ENCODE measurements around the gene NOTO.

The NOTO gene

DNA sequence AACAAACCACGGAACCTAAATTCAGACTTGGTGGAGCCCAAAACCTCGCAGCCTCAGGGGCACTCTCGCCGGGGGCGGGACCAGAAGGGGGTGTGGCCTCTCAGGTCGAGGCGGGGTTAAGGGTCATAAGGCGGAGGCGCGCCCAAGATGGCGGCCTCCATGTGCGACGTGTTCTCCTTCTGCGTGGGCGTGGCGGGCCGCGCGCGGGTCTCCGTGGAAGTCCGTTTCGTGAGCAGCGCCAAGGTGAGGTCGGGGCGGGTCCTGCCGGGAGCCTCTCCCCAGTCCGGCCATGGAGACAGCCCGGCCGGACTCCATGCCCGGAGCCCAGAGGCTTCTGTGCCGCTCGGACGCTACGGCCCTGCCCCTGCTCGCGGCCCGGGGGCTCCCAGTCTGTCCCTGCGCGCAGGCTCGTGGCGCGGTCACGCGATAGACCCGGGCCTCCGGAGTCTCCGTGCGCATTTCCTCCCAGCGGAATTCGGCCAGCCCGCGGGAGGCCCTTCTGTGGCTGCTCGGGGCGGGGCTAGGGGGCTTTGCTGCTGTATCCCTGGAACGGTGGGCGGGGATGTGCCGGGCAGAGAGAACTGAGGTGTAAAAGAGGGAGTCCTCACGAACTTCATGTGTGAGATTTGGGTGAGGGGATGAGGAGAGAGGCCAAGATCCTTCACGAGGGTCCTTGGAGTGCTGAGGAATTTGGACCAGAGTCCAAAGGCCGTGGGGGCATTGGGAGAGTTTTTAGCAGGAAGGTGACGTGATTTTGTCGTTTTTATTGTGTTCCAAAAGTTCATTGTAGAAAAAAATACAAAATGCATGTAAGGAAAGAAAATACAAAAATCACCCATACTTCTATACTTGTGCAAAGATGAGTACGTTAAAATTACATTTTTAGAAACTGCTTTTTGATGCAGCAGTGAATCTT is 12.0 kb downstream of the NOTO start, which contains the start of gene SMYD5 (continued):
- TF ChIP-seq EGR2 (tag by site-specific recombination; IDR thresholded peaks at IDR 0.05; ENCODE audit: low read depth) (peak; percentile 84), SP2 (tag by site-specific recombination; IDR thresholded peaks at IDR 0.05) (peak; percentile 66), ZNF677 (tag by site-specific recombination; IDR thresholded peaks at IDR 0.05) (no peak), ZNF211 (tag by site-specific recombination; IDR thresholded peaks at IDR 0.05; ENCODE audit: low read depth) (no peak), ZNF16 (tag by site-specific recombination; IDR thresholded peaks at IDR 0.05; ENCODE audit: low read depth) (no peak), ZNF777 (tag by site-specific recombination; IDR thresholded peaks at IDR 0.05; ENCODE audit: borderline replicate concordance) (peak; percentile 53; the same call in 1 of the 2 replicates), KLF10 (tag by site-specific recombination; IDR thresholded peaks at IDR 0.05) (peak; percentile 96), ZBTB17 (tag by site-specific recombination; IDR thresholded peaks at IDR 0.05) (peak; percentile 87), ZFP37 (tag by site-specific recombination; IDR thresholded peaks at IDR 0.05) (peak; percentile 60; the same call in 1 of the 2 replicates), KLF1 (tag by site-specific recombination; IDR thresholded peaks at IDR 0.05) (peak; percentile 88), MYNN (tag by site-specific recombination; IDR thresholded peaks at IDR 0.05; ENCODE audit: borderline replicate concordance) (no peak), ZSCAN30 (tag by site-specific recombination; IDR thresholded peaks at IDR 0.05) (0 out of 2 replicates have a peak, but pooled peaks have one; percentile 21), ZNF654 (tag by site-specific recombination; IDR thresholded peaks at IDR 0.05; ENCODE audit: low read depth) (no peak), ZNF133 (tag by site-specific recombination; IDR thresholded peaks at IDR 0.05) (no peak), ZNF621 (tag by site-specific recombination; IDR thresholded peaks at IDR 0.05) (no peak), YY1 (tag by site-specific recombination; IDR thresholded peaks at IDR 0.05) (peak; percentile 92), ZNF521 (tag by site-specific recombination; IDR thresholded peaks at IDR 0.05) (no peak), ZNF660 (tag by site-specific recombination; IDR thresholded peaks at IDR 0.05) (0 out of 2 replicates have a peak, but pooled peaks have one; percentile 17), ZNF184 (tag by site-specific recombination; IDR thresholded peaks at IDR 0.05) (no peak), OSR2 (tag by site-specific recombination; IDR thresholded peaks at IDR 0.05) (no peak), ZFP3 (tag by site-specific recombination; IDR thresholded peaks at IDR 0.05; ENCODE audit: low read depth) (no peak), ZNF792 (tag by site-specific recombination; IDR thresholded peaks at IDR 0.05) (no peak), GLI4 (tag by site-specific recombination; IDR thresholded peaks at IDR 0.05) (no peak), GLIS1 (tag by site-specific recombination; IDR thresholded peaks at IDR 0.05) (peak; percentile 78)
- TF ChIP-seq, protein P1, sequence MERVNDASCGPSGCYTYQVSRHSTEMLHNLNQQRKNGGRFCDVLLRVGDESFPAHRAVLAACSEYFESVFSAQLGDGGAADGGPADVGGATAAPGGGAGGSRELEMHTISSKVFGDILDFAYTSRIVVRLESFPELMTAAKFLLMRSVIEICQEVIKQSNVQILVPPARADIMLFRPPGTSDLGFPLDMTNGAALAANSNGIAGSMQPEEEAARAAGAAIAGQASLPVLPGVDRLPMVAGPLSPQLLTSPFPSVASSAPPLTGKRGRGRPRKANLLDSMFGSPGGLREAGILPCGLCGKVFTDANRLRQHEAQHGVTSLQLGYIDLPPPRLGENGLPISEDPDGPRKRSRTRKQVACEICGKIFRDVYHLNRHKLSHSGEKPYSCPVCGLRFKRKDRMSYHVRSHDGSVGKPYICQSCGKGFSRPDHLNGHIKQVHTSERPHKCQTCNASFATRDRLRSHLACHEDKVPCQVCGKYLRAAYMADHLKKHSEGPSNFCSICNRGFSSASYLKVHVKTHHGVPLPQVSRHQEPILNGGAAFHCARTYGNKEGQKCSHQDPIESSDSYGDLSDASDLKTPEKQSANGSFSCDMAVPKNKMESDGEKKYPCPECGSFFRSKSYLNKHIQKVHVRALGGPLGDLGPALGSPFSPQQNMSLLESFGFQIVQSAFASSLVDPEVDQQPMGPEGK (tag by site-specific recombination; IDR thresholded peaks at IDR 0.05): peak; percentile 48; the same call in 1 of the 2 replicates
- TF ChIP-seq, protein P2, sequence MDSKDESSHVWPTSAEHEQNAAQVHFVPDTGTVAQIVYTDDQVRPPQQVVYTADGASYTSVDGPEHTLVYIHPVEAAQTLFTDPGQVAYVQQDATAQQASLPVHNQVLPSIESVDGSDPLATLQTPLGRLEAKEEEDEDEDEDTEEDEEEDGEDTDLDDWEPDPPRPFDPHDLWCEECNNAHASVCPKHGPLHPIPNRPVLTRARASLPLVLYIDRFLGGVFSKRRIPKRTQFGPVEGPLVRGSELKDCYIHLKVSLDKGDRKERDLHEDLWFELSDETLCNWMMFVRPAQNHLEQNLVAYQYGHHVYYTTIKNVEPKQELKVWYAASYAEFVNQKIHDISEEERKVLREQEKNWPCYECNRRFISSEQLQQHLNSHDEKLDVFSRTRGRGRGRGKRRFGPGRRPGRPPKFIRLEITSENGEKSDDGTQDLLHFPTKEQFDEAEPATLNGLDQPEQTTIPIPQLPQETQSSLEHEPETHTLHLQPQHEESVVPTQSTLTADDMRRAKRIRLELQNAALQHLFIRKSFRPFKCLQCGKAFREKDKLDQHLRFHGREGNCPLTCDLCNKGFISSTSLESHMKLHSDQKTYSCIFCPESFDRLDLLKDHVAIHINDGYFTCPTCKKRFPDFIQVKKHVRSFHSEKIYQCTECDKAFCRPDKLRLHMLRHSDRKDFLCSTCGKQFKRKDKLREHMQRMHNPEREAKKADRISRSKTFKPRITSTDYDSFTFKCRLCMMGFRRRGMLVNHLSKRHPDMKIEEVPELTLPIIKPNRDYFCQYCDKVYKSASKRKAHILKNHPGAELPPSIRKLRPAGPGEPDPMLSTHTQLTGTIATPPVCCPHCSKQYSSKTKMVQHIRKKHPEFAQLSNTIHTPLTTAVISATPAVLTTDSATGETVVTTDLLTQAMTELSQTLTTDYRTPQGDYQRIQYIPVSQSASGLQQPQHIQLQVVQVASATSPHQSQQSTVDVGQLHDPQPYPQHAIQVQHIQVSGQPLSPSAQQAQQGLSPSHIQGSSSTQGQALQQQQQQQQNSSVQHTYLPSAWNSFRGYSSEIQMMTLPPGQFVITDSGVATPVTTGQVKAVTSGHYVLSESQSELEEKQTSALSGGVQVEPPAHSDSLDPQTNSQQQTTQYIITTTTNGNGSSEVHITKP (tag by site-specific recombination; IDR thresholded peaks at IDR 0.05): peak; percentile 54
- TF ChIP-seq, protein P3, sequence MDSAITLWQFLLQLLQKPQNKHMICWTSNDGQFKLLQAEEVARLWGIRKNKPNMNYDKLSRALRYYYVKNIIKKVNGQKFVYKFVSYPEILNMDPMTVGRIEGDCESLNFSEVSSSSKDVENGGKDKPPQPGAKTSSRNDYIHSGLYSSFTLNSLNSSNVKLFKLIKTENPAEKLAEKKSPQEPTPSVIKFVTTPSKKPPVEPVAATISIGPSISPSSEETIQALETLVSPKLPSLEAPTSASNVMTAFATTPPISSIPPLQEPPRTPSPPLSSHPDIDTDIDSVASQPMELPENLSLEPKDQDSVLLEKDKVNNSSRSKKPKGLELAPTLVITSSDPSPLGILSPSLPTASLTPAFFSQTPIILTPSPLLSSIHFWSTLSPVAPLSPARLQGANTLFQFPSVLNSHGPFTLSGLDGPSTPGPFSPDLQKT (IDR thresholded peaks at IDR 0.05; ENCODE audit: borderline replicate concordance, low read depth, low read length): no peak
- TF ChIP-seq, protein P4, sequence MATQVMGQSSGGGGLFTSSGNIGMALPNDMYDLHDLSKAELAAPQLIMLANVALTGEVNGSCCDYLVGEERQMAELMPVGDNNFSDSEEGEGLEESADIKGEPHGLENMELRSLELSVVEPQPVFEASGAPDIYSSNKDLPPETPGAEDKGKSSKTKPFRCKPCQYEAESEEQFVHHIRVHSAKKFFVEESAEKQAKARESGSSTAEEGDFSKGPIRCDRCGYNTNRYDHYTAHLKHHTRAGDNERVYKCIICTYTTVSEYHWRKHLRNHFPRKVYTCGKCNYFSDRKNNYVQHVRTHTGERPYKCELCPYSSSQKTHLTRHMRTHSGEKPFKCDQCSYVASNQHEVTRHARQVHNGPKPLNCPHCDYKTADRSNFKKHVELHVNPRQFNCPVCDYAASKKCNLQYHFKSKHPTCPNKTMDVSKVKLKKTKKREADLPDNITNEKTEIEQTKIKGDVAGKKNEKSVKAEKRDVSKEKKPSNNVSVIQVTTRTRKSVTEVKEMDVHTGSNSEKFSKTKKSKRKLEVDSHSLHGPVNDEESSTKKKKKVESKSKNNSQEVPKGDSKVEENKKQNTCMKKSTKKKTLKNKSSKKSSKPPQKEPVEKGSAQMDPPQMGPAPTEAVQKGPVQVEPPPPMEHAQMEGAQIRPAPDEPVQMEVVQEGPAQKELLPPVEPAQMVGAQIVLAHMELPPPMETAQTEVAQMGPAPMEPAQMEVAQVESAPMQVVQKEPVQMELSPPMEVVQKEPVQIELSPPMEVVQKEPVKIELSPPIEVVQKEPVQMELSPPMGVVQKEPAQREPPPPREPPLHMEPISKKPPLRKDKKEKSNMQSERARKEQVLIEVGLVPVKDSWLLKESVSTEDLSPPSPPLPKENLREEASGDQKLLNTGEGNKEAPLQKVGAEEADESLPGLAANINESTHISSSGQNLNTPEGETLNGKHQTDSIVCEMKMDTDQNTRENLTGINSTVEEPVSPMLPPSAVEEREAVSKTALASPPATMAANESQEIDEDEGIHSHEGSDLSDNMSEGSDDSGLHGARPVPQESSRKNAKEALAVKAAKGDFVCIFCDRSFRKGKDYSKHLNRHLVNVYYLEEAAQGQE (tag by site-specific recombination; IDR thresholded peaks at IDR 0.05): no peak
- TF ChIP-seq, protein P5, sequence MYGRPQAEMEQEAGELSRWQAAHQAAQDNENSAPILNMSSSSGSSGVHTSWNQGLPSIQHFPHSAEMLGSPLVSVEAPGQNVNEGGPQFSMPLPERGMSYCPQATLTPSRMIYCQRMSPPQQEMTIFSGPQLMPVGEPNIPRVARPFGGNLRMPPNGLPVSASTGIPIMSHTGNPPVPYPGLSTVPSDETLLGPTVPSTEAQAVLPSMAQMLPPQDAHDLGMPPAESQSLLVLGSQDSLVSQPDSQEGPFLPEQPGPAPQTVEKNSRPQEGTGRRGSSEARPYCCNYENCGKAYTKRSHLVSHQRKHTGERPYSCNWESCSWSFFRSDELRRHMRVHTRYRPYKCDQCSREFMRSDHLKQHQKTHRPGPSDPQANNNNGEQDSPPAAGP (tag by site-specific recombination; IDR thresholded peaks at IDR 0.05): peak; percentile 79; the same call in 1 of the 2 replicates

All from HEK293 (cell line).